AG04450 (cell line): ENCODE measurements around the gene FADS2. TPM values are rescaled to one million over a fixed set of nuclear protein-coding genes. Genes with fewer than 3 reads are reported as not detected.

ENCODE experiments used
- CTCF ChIA-PET: fragments of 300-600, 350-600 bp; formaldehyde crosslinking; extraction: SDS; loops from one replicate; lab custom pipeline; 2022; ENCODE audit warnings: antibody characterized with exemption, inconsistent platforms; lab: Charles Lee
- POLR2A ChIA-PET: fragments of 350-600 bp; formaldehyde crosslinking; extraction: SDS; loops from one replicate; lab custom pipeline; 2021; ENCODE audit warnings: antibody characterized with exemption, inconsistent platforms; lab: Yijun Ruan, JAX
- DNase-seq: peaks from one replicate; pipeline ENCODE4 v3.0.0-alpha.2; 2011; ENCODE audit warnings: low read depth, low spot score
- H3K27ac ChIP-seq: one replicate; pipeline ENCODE4 v1.5.1; 2012; ENCODE audit warnings: low read depth, low read length, control low read depth
- H3K27me3 ChIP-seq: one replicate; pipeline ENCODE4 v1.6.0; 2012; ENCODE audit warnings: low read length; ENCODE audit not compliant: control insufficient read depth, insufficient read depth
- H3K4me3 ChIP-seq: 2 replicates; pipeline ENCODE4 v1.5.1; 2011; ENCODE audit warnings: mild to moderate bottlenecking, low read depth, low read length, control low read depth
- H3K9me3 ChIP-seq: 2 replicates; pipeline ENCODE4 v1.5.1; 2012; ENCODE audit warnings: low read length; ENCODE audit not compliant: control insufficient read depth, insufficient read depth
- polyA plus RNA-seq: library from polyadenylated mRNA; depleted of rRNA; stranded (reverse); fragments of >200 nt; gene quantifications from 2 replicates; pipeline ENCODE4 v1.2.3, GENCODE V29; 2011
- TF ChIP-seq, protein P1 (sequence below): IDR thresholded peaks from 2 replicates; pipeline ENCODE4 v1.5.1; 2011; ENCODE audit warnings: low read depth, low read length, control low read depth, inconsistent platforms

Gene FADS2
- polyA plus RNA-seq, 1 experiment: 183 TPM

DNA sequence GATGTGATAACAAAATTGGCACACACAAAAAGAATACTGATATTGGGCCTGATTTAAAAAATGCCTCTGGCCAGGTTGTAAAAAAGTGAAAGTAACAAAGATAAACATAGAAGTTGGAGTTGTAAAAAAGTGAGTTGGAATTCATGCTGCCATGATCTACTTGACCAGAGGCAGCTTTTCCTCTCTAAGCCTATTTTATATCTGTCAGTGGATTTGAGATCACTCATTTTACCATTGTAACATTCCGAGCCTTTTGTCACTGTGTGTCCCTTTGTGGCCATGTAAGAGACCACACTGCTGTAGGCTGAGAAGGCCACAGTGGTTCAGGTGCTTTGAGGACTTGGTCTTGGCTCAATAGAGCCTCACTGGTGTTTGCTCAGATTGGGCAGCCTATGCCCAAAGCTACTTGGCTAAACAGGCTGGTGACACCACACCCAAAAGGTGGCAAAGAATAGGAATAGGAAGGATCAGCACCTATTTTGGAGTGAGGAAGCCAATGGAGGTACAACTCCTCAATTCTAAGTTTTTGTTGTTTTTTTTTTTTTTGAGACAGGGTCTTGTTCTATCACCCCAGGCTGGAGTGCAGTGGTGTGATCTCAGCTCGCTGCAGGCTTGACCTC is 28.3 kb upstream of the FADS2 start:
- POLR2A ChIA-PET: interaction anchor here (0.6 kb wide), 1 partner anchor 34 kb away, joined by 3 read pairs; no protein-coding TSS in a partner anchor
- TF ChIP-seq, protein P1, sequence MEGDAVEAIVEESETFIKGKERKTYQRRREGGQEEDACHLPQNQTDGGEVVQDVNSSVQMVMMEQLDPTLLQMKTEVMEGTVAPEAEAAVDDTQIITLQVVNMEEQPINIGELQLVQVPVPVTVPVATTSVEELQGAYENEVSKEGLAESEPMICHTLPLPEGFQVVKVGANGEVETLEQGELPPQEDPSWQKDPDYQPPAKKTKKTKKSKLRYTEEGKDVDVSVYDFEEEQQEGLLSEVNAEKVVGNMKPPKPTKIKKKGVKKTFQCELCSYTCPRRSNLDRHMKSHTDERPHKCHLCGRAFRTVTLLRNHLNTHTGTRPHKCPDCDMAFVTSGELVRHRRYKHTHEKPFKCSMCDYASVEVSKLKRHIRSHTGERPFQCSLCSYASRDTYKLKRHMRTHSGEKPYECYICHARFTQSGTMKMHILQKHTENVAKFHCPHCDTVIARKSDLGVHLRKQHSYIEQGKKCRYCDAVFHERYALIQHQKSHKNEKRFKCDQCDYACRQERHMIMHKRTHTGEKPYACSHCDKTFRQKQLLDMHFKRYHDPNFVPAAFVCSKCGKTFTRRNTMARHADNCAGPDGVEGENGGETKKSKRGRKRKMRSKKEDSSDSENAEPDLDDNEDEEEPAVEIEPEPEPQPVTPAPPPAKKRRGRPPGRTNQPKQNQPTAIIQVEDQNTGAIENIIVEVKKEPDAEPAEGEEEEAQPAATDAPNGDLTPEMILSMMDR: no peak
- no peak for DNase-seq
- CTCF ChIA-PET: interaction anchor here (0.7 to 6.2 kb wide), 2 partner anchors 19 to 308 kb away, joined by 7 to 168 read pairs; no protein-coding TSS in a partner anchor
- no peak overlapping the region for H3K4me3 ChIP-seq
- no peaks in the 10 kb centered on the region for H3K9me3 ChIP-seq
- no peaks in the 10 kb centered on the region for H3K27me3 ChIP-seq
- H3K27ac ChIP-seq: no peak overlapping the region

DNA sequence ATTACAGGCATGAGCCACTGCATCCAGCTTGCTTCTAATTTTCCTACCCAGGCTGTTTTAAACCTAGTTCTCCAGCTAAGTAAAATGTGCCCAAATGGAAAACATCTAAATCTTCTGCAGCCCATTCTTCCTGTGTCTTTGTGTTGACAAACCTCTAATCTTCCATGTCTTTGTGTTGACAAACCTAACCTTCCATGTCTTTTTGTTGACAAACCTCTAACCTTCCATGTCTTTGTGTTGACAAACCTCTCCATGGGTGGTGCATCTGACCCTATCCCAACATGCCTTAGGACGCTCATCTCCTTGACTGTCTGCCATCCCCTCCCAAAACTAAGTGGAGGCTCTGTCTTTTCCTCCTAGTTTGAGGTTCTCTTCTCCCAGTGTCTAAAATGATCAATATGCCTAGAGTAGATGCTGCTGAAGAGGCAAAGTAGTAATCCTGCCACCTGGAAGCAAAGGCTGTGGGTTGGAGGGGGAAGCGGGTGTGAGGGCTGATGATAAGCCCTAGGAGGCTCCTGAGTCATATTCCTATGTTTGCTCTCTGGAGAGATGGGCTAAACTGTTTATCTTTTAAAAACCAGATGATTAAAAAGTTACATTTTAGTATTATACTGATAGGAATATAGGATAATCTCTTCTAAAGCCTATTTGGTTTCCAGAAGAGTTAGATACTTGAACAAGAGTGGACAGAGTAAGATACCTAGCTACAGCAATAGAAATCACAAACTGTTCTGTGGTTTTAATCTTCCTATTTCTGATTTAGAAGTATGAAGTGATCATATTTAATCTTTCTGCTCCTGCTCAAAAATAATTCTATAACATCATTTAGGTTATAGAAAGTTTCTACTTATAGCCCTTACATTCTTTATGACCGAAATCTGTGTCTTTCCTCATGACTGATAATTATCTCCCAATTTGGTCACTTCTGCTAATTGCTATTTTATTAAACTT is 27.5 kb upstream of the FADS2 start:
- Histone ChIP-seq H3K27ac (no peak overlapping the region), H3K27me3 (no peaks in the 10 kb centered on the region), H3K9me3 (no peaks in the 10 kb centered on the region), H3K4me3 (no peak overlapping the region)
- CTCF ChIA-PET: interaction anchor here (1.3 to 6.2 kb wide), 5 partner anchors 98 to 307 kb away, joined by 5 to 168 read pairs (median 9); no protein-coding TSS in a partner anchor
- POLR2A ChIA-PET: interaction anchor here (0.6 to 0.9 kb wide), 2 partner anchors 27 to 34 kb away, joined by 3 to 4 read pairs; partner anchors contain the start of gene FADS2
- TF ChIP-seq, protein P1: no peak
- DNase-seq: no peak

DNA sequence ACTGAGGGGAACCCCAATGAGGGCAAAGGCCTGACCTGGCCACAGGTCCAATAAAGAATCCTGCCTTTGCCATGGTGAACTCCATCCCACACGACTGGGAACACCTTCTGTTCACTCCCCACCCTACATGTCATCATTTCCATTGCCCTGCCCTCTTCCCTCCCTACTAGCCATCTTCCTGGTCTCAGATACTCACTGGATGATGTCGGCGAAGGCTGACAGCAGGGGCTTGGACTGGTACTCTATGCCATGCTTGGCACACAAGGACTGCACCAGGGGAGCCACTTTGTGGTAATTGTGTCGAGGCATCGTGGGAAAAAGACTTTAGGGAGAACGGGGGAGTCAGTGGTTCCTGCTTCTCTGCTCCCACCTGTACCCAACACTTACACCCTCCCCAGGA is 25.5 kb upstream of the FADS2 start:
- ChIA-PET POLR2A (no interaction called here), CTCF (interaction anchor here (2.0 kb wide), 1 partner anchor 305 kb away, joined by 9 read pairs; no protein-coding TSS in a partner anchor)
- Histone ChIP-seq H3K27ac (no peak overlapping the region), H3K4me3 (no peak overlapping the region), H3K9me3 (no peaks in the 10 kb centered on the region), H3K27me3 (no peaks in the 10 kb centered on the region)
- TF ChIP-seq, protein P1: no peak
- DNase-seq: no peak

DNA sequence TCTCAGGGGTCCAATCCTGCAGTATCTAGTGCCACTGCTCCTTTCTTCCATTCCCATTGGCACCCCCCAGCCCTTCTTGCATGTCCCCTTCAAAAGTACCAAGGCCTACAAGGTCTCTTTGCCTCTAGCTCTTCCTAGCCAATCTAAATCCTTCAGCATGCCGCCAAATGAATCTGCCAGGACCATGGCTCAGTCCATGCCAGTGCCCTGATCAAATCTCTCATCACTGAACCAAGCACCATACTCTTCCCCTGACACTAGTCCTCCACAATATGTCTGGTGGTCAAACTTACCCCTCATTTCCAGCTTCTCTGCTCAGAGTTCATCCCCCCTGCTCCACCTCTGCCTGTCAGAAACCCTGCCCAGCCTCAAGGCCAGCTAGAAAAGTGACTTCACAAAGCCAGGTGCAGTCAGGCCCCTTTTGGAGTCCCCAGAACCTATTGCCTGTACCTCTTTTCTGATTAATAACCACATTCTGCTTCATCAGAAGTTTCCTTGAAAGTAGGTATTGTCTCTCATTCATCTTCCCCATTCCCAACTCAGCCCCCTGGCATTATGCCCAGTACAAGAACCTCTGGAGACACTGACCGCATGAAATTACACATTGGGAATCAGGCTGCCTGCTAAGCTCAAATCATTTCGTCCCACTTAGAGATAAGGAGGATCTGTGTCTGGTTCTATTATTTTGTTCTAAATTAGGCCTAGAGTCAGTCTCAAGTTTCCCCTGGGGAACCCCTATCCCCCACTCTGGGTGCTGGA is 24.0 kb upstream of the FADS2 start:
- Histone ChIP-seq H3K9me3 (no peaks in the 10 kb centered on the region), H3K27me3 (no peaks in the 10 kb centered on the region), H3K4me3 (no peak overlapping the region), H3K27ac (no peak overlapping the region)
- CTCF ChIA-PET: interaction anchor here (1.0 kb wide), 1 partner anchor 11 kb away, joined by 3 read pairs; no protein-coding TSS in a partner anchor
- POLR2A ChIA-PET: interaction anchor here (0.6 kb wide), 1 partner anchor 77 kb away, joined by 3 read pairs; no protein-coding TSS in a partner anchor
- DNase-seq: no peak
- TF ChIP-seq, protein P1: no peak
